ENCODE results near the gene APCDD1. TPM values are rescaled to one million over a fixed set of nuclear protein-coding genes. Genes with fewer than 3 reads are reported as not detected.

Gene APCDD1
- total RNA-seq, 2 experiments from 2014 or later, result not detected

DNA sequence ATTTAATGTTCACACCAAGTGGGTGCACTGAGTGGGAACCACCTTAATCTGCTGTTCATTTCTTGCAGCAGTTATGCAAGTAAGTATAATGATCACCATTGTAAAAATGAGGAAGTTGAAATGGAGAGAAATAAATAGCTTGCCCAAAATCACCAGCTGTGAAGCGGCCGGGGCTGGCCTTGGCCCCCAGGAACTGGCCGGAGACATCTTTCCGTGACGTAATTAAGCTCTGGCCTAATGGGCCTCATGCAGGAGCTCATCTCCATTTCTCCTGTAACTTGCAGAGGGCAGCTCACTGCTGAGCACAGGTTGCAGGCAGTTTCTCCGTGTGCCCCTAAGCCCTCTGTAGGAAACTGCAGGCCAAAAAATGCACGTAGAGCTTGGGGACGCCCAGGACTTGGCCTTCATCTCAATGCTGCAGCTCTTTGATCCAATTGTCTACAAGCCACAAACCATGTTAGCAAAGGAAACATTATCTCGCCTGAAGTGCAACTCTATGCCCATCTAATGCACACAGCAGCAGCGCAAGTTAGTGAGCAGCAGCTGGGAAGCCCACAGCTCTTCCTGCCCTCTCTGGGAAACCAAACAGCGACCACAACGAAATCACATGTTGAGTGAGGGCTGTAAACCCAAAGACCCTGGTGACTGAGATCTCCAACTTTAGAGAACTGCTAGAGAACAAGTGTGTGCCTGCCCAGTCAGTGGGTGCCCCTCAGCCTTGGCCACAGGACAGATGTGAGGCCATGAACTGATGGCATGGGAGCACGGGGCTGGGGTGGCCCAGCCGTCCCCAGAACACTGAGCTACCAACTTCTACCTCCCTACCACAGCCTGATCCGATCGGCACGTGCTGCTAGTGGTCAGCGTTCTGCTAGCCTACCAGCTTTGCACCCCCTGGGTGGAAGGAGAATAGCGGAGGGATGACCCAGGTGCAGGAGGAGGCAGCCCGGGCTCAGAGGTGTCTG, 28.8 kb downstream of the APCDD1 start:
- no peak overlapping the region for H3K27ac ChIP-seq (ENCODE audit: low read depth in 1 of 2, low read length in 2 of 2)
- Mint-ChIP-seq H3K4me1 (ENCODE audit: low read depth) (no peaks in the 10 kb centered on the region), H3K36me3 (ENCODE audit: low read depth) (no peaks in the 10 kb centered on the region), H3K27me3 (peaks cover 7% of the 10 kb centered on the region), H3K27ac (no peak overlapping the region), H3K9me3 (no peaks in the 10 kb centered on the region), H3K4me3 (no peak overlapping the region)
- POLR2A ChIA-PET, result no interaction called here
- intact Hi-C loops (cut with DNase I, micrococcal nuclease), result no loop called here
- H3K4me3 ChIP-seq (ENCODE audit: low read length), result no peak overlapping the region
- ATAC-seq (ENCODE audit: poor library complexity) (no peak), DNase-seq (peak in 2 of 14 experiments; percentile 7)
- H3K4me1 ChIP-seq (ENCODE audit: insufficient read depth, low read length), result no peaks in the 10 kb centered on the region
- CTCF ChIA-PET, result no interaction called here
- no peaks in the 10 kb centered on the region for H3K36me3 ChIP-seq (ENCODE audit: insufficient read depth, low read length)
- H3K9me3 ChIP-seq (ENCODE audit: control insufficient read depth in 1 of 2, insufficient read depth in 1 of 2, low read length in 2 of 2), result peaks cover 0 to 1% of the 10 kb centered on the region in 2 experiments
- peaks cover 0 to 2% of the 10 kb centered on the region in 2 experiments for H3K27me3 ChIP-seq (ENCODE audit: control insufficient read depth in 1 of 2, insufficient read depth in 2 of 2, low read length in 2 of 2)
- TF ChIP-seq, protein P1, sequence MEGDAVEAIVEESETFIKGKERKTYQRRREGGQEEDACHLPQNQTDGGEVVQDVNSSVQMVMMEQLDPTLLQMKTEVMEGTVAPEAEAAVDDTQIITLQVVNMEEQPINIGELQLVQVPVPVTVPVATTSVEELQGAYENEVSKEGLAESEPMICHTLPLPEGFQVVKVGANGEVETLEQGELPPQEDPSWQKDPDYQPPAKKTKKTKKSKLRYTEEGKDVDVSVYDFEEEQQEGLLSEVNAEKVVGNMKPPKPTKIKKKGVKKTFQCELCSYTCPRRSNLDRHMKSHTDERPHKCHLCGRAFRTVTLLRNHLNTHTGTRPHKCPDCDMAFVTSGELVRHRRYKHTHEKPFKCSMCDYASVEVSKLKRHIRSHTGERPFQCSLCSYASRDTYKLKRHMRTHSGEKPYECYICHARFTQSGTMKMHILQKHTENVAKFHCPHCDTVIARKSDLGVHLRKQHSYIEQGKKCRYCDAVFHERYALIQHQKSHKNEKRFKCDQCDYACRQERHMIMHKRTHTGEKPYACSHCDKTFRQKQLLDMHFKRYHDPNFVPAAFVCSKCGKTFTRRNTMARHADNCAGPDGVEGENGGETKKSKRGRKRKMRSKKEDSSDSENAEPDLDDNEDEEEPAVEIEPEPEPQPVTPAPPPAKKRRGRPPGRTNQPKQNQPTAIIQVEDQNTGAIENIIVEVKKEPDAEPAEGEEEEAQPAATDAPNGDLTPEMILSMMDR (IDR thresholded peaks at IDR 0.05), result no peak

DNA sequence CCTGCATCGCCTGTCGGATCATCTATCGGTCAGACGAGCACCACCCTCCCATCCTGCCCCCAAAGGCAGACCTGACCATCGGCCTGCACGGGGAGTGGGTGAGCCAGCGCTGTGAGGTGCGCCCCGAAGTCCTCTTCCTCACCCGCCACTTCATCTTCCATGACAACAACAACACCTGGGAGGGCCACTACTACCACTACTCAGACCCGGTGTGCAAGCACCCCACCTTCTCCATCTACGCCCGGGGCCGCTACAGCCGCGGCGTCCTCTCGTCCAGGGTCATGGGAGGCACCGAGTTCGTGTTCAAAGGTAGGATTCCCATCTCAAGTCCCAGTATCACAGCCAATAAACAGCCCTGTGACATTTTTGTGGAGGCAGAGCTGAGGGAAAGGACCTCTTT, 31.0 kb downstream of the APCDD1 start:
- no peak overlapping the region for H3K27ac Mint-ChIP-seq
- H3K36me3 Mint-ChIP-seq (ENCODE audit: low read depth), result no peaks in the 10 kb centered on the region
- ATAC-seq (ENCODE audit: poor library complexity) (no peak), DNase-seq (no peak)
- TF ChIP-seq, protein P1 (IDR thresholded peaks at IDR 0.05), result no peak
- Histone ChIP-seq H3K27ac (ENCODE audit: low read depth in 1 of 2, low read length in 2 of 2) (no peak overlapping the region), H3K27me3 (ENCODE audit: control insufficient read depth in 1 of 2, insufficient read depth in 2 of 2, low read length in 2 of 2) (no peaks in the 10 kb centered on the region), H3K36me3 (ENCODE audit: insufficient read depth, low read length) (no peaks in the 10 kb centered on the region), H3K4me3 (ENCODE audit: low read length) (no peak overlapping the region), H3K4me1 (ENCODE audit: insufficient read depth, low read length) (peaks cover 2% of the 10 kb centered on the region), H3K9me3 (ENCODE audit: control insufficient read depth in 1 of 2, insufficient read depth in 1 of 2, low read length in 2 of 2) (no peaks in the 10 kb centered on the region)
- ChIA-PET POLR2A (no interaction called here), CTCF (no interaction called here)
- H3K4me3 Mint-ChIP-seq, result no peak overlapping the region
- H3K9me3 Mint-ChIP-seq, result no peaks in the 10 kb centered on the region
- intact Hi-C loops (cut with DNase I, micrococcal nuclease), result no loop called here
- peaks cover 4% of the 10 kb centered on the region for H3K4me1 Mint-ChIP-seq (ENCODE audit: low read depth)
- H3K27me3 Mint-ChIP-seq, result no peaks in the 10 kb centered on the region

DNA sequence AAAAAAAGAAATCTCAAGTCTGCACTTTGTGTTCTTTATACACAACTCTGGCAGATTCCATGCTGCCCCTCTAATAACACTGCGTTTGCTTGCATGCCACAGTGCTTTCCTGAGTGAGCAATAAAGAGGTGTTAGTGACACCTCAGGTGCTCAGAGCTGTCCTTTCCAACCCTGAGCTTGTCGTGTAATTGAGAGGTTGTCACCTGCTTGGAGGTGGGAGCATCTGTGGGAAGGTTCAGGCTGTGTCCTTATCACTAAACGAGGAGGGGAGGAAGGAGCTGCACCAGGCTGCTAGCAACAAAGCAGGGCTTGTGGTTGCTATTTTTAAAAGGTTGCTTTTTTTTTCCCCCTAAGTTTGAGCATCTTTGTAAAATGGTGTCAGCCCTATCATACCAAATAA, 31.9 kb downstream of the APCDD1 start:
- Mint-ChIP-seq H3K4me1 (ENCODE audit: low read depth) (peaks cover 9% of the 10 kb centered on the region), H3K9me3 (no peaks in the 10 kb centered on the region), H3K36me3 (ENCODE audit: low read depth) (no peaks in the 10 kb centered on the region), H3K27ac (no peak overlapping the region), H3K27me3 (no peaks in the 10 kb centered on the region), H3K4me3 (no peak overlapping the region)
- CTCF ChIA-PET, result no interaction called here
- no peak for DNase-seq
- intact Hi-C loops (cut with DNase I, micrococcal nuclease), result no loop called here
- H3K4me1 ChIP-seq (ENCODE audit: insufficient read depth, low read length), result peaks cover 6% of the 10 kb centered on the region
- no peaks in the 10 kb centered on the region for H3K9me3 ChIP-seq (ENCODE audit: control insufficient read depth in 1 of 2, insufficient read depth in 1 of 2, low read length in 2 of 2)
- TF ChIP-seq, protein P1 (IDR thresholded peaks at IDR 0.05), result no peak
- ATAC-seq (ENCODE audit: poor library complexity), result no peak
- no peak overlapping the region for H3K27ac ChIP-seq (ENCODE audit: low read depth in 1 of 2, low read length in 2 of 2)
- H3K27me3 ChIP-seq (ENCODE audit: control insufficient read depth in 1 of 2, insufficient read depth in 2 of 2, low read length in 2 of 2), result no peaks in the 10 kb centered on the region
- no peak overlapping the region for H3K4me3 ChIP-seq (ENCODE audit: low read length)
- POLR2A ChIA-PET, result no interaction called here
- no peaks in the 10 kb centered on the region for H3K36me3 ChIP-seq (ENCODE audit: insufficient read depth, low read length)

Data from CD4-positive, alpha-beta T cell (primary cell).